RPMI7951 (cell line): ENCODE data around the gene KAZALD1. TPM values are rescaled to one million over a fixed set of nuclear protein-coding genes. Genes with fewer than 3 reads are reported as not detected.

Experiments
- DNase-seq: peaks from one replicate; pipeline ENCODE4 v3.0.0-alpha.2; 2012; ENCODE audit warnings: low read depth
- total RNA-seq: library from RNA; depleted of rRNA; stranded (reverse); fragments of >200 nt; shearing (Covaris generic); gene quantifications from 2 replicates; pipeline ENCODE4 v1.2.3, GENCODE V29; 2014

The KAZALD1 gene
- total RNA-seq, 1 experiment from 2014 or later, result 8.1 TPM

- peak; percentile 30 for DNase-seq
Observed at GRCh38 chr10:101066896-101067355, 5.1 kb downstream of the KAZALD1 start.

GRCh38 chr10:101067356-101068083 lies 5.7 kb downstream of the KAZALD1 start:
- peak; percentile 77 for DNase-seq

GRCh38 chr10:101069441-101069840 lies 7.7 kb downstream of the KAZALD1 start:
- no peak for DNase-seq

- no peak for DNase-seq
Observed at GRCh38 chr10:101070098-101070497, 8.3 kb downstream of the KAZALD1 start.

GRCh38 chr10:101071267-101071884 lies 9.6 kb downstream of the KAZALD1 start:
- DNase-seq, result no peak

- DNase-seq, result no peak
Observed at GRCh38 chr10:101071885-101072433, 10.2 kb downstream of the KAZALD1 start.

- DNase-seq, result no peak
Observed at GRCh38 chr10:101072923-101073322, 11.1 kb downstream of the KAZALD1 start.

GRCh38 chr10:101073631-101074030 lies 11.8 kb downstream of the KAZALD1 start:
- no peak for DNase-seq

GRCh38 chr10:101075775-101076174 lies 14.0 kb downstream of the KAZALD1 start:
- no peak for DNase-seq

- no peak for DNase-seq
Observed at GRCh38 chr10:101076630-101077029, 14.8 kb downstream of the KAZALD1 start.

- DNase-seq, result no peak
Observed at GRCh38 chr10:101079874-101080273, 18.1 kb downstream of the KAZALD1 start.

GRCh38 chr10:101080933-101081931 lies 19.4 kb downstream of the KAZALD1 start:
- DNase-seq, result no peak

- peak; percentile 27 for DNase-seq
Observed at GRCh38 chr10:101085846-101086245, 24.1 kb downstream of the KAZALD1 start.

GRCh38 chr10:101087376-101087775 lies 25.6 kb downstream of the KAZALD1 start:
- no peak for DNase-seq

GRCh38 chr10:101087965-101088364 lies 26.2 kb downstream of the KAZALD1 start:
- no peak for DNase-seq

- no peak for DNase-seq
Observed at GRCh38 chr10:101089520-101090299, 27.9 kb downstream of the KAZALD1 start.

GRCh38 chr10:101090597-101090996 lies 28.8 kb downstream of the KAZALD1 start:
- DNase-seq, result no peak

- no peak for DNase-seq
Observed at GRCh38 chr10:101091546-101092290, 29.9 kb downstream of the KAZALD1 start.

- DNase-seq, result no peak
Observed at GRCh38 chr10:101092881-101093354, 31.1 kb downstream of the KAZALD1 start.
